Measurements from ENCODE around the gene PLSCR1.
"Not testable (repeated sequence)": the region's sequence is repeated elsewhere in the genome, so short reads cannot be mapped to it uniquely, and the experiment has no call there.

The PLSCR1 gene

GRCh38 chr3:146476094-146476740, 68.2 kb downstream of the PLSCR1 start:
- no peak overlapping the region for H3K4me3 ChIP-seq (ENCODE audit: control insufficient read depth in 1 of 7, extremely low read depth in 1 of 7, insufficient read depth in 4 of 7, low read depth in 2 of 7, low read length in 6 of 7)
- no peaks in the 10 kb centered on the region for H3K9me3 ChIP-seq (ENCODE audit: control extremely low read depth in 1 of 5, control insufficient read depth in 4 of 5, insufficient read depth in 2 of 5, low read depth in 1 of 5, low read length in 4 of 5)
- H3K27ac ChIP-seq (ENCODE audit: insufficient read depth in 1 of 2, low read depth in 1 of 2, low read length in 2 of 2, poor library complexity in 1 of 2, severe bottlenecking in 2 of 2): no peak overlapping the region
- CTCF ChIA-PET: no interaction called here
- H3K36me3 ChIP-seq (ENCODE audit: control insufficient read depth in 4 of 4, insufficient read depth in 4 of 4, low read length in 3 of 4): no peaks in the 10 kb centered on the region
- H3K27me3 ChIP-seq (replicated peaks in 2 of 5; ENCODE audit: control insufficient read depth in 4 of 5, insufficient read depth in 5 of 5, low read length in 4 of 5): no peaks in the 10 kb centered on the region
- 97% methylated on average over 6 of the region's 6 CpGs for WGBS (ENCODE audit: insufficient coverage)
- POLR2A ChIA-PET: no interaction called here
- no peak for DNase-seq
- no peaks in the 10 kb centered on the region for H3K4me1 ChIP-seq (ENCODE audit: control extremely low read depth in 1 of 4, control insufficient read depth in 4 of 4, insufficient read depth in 4 of 4, low read length in 3 of 4)

GRCh38 chr3:146474976-146475375, 69.4 kb downstream of the PLSCR1 start:
- H3K27me3 ChIP-seq (replicated peaks in 2 of 5; ENCODE audit: control insufficient read depth in 4 of 5, insufficient read depth in 5 of 5, low read length in 4 of 5); POLR2A ChIA-PET; H3K36me3 ChIP-seq (ENCODE audit: control insufficient read depth in 4 of 4, insufficient read depth in 4 of 4, low read length in 3 of 4); H3K4me3 ChIP-seq (ENCODE audit: control insufficient read depth in 1 of 7, extremely low read depth in 1 of 7, insufficient read depth in 4 of 7, low read depth in 2 of 7, low read length in 6 of 7); DNase-seq; H3K9me3 ChIP-seq (ENCODE audit: control extremely low read depth in 1 of 5, control insufficient read depth in 4 of 5, insufficient read depth in 2 of 5, low read depth in 1 of 5, low read length in 4 of 5); H3K4me1 ChIP-seq (ENCODE audit: control extremely low read depth in 1 of 4, control insufficient read depth in 4 of 4, insufficient read depth in 4 of 4, low read length in 3 of 4); H3K27ac ChIP-seq (ENCODE audit: insufficient read depth in 1 of 2, low read depth in 1 of 2, low read length in 2 of 2, poor library complexity in 1 of 2, severe bottlenecking in 2 of 2); CTCF ChIA-PET: not testable (repeated sequence)
- WGBS (ENCODE audit: insufficient coverage): 100% methylated on average over 1 of the region's 2 CpGs

GRCh38 chr3:146473726-146474125, 70.7 kb downstream of the PLSCR1 start:
- Histone ChIP-seq H3K4me3 (ENCODE audit: control insufficient read depth in 1 of 7, extremely low read depth in 1 of 7, insufficient read depth in 4 of 7, low read depth in 2 of 7, low read length in 6 of 7) (no peak overlapping the region), H3K27ac (ENCODE audit: insufficient read depth in 1 of 2, low read depth in 1 of 2, low read length in 2 of 2, poor library complexity in 1 of 2, severe bottlenecking in 2 of 2) (no peak overlapping the region), H3K36me3 (ENCODE audit: control insufficient read depth in 4 of 4, insufficient read depth in 4 of 4, low read length in 3 of 4) (no peaks in the 10 kb centered on the region), H3K4me1 (ENCODE audit: control extremely low read depth in 1 of 4, control insufficient read depth in 4 of 4, insufficient read depth in 4 of 4, low read length in 3 of 4) (peaks cover 2 to 14% (median 8%) of the 10 kb centered on the region in 4 experiments), H3K27me3 (replicated peaks in 2 of 5; ENCODE audit: control insufficient read depth in 4 of 5, insufficient read depth in 5 of 5, low read length in 4 of 5) (no peaks in the 10 kb centered on the region), H3K9me3 (ENCODE audit: control extremely low read depth in 1 of 5, control insufficient read depth in 4 of 5, insufficient read depth in 2 of 5, low read depth in 1 of 5, low read length in 4 of 5) (no peaks in the 10 kb centered on the region)
- CTCF ChIA-PET: interaction anchor here (0.6 kb wide), 1 partner anchor 359 kb away, joined by 3 read pairs; no protein-coding TSS in a partner anchor
- no peak for DNase-seq
- WGBS (ENCODE audit: insufficient coverage): 100% methylated on average over 2 of the region's 2 CpGs
- POLR2A ChIA-PET: no interaction called here

- WGBS (ENCODE audit: insufficient coverage): no CpG with 5 or more reads among the region's 1 CpG
- POLR2A ChIA-PET: no interaction called here
- DNase-seq: no peak
These were observed 71.8 kb downstream of the PLSCR1 start for GRCh38 chr3:146472611-146473010.

GRCh38 chr3:146471012-146471411, 73.4 kb downstream of the PLSCR1 start:
- no peak overlapping the region for H3K27ac ChIP-seq (ENCODE audit: insufficient read depth in 1 of 2, low read depth in 1 of 2, low read length in 2 of 2, poor library complexity in 1 of 2, severe bottlenecking in 2 of 2)
- ChIA-PET CTCF (no interaction called here), POLR2A (no interaction called here)
- no peaks in the 10 kb centered on the region for H3K9me3 ChIP-seq (ENCODE audit: control extremely low read depth in 1 of 5, control insufficient read depth in 4 of 5, insufficient read depth in 2 of 5, low read depth in 1 of 5, low read length in 4 of 5)
- WGBS (ENCODE audit: insufficient coverage): no CpG with 5 or more reads among the region's 1 CpG
- peaks cover 2 to 14% (median 8%) of the 10 kb centered on the region in 4 experiments for H3K4me1 ChIP-seq (ENCODE audit: control extremely low read depth in 1 of 4, control insufficient read depth in 4 of 4, insufficient read depth in 4 of 4, low read length in 3 of 4)
- H3K27me3 ChIP-seq (replicated peaks in 2 of 5; ENCODE audit: control insufficient read depth in 4 of 5, insufficient read depth in 5 of 5, low read length in 4 of 5): no peaks in the 10 kb centered on the region
- H3K36me3 ChIP-seq (ENCODE audit: control insufficient read depth in 4 of 4, insufficient read depth in 4 of 4, low read length in 3 of 4): no peaks in the 10 kb centered on the region
- no peak for DNase-seq
- no peak overlapping the region for H3K4me3 ChIP-seq (ENCODE audit: control insufficient read depth in 1 of 7, extremely low read depth in 1 of 7, insufficient read depth in 4 of 7, low read depth in 2 of 7, low read length in 6 of 7)

More at GRCh38 chr3:146472611-146473010, 71.8 kb downstream of the PLSCR1 start:
- H3K9me3 ChIP-seq (ENCODE audit: control extremely low read depth in 1 of 5, control insufficient read depth in 4 of 5, insufficient read depth in 2 of 5, low read depth in 1 of 5, low read length in 4 of 5): no peaks in the 10 kb centered on the region
- no peaks in the 10 kb centered on the region for H3K36me3 ChIP-seq (ENCODE audit: control insufficient read depth in 4 of 4, insufficient read depth in 4 of 4, low read length in 3 of 4)
- H3K4me1 ChIP-seq (ENCODE audit: control extremely low read depth in 1 of 4, control insufficient read depth in 4 of 4, insufficient read depth in 4 of 4, low read length in 3 of 4): peaks cover 2 to 14% (median 8%) of the 10 kb centered on the region in 4 experiments
- no peaks in the 10 kb centered on the region for H3K27me3 ChIP-seq (replicated peaks in 2 of 5; ENCODE audit: control insufficient read depth in 4 of 5, insufficient read depth in 5 of 5, low read length in 4 of 5)
- H3K27ac ChIP-seq (ENCODE audit: insufficient read depth in 1 of 2, low read depth in 1 of 2, low read length in 2 of 2, poor library complexity in 1 of 2, severe bottlenecking in 2 of 2): no peak overlapping the region
- no peak overlapping the region for H3K4me3 ChIP-seq (ENCODE audit: control insufficient read depth in 1 of 7, extremely low read depth in 1 of 7, insufficient read depth in 4 of 7, low read depth in 2 of 7, low read length in 6 of 7)
- CTCF ChIA-PET: interaction anchor here (1.3 kb wide), 1 partner anchor 19 kb away, joined by 3 read pairs; no protein-coding TSS in a partner anchor

GRCh38 chr3:146470425-146470990, 73.9 kb downstream of the PLSCR1 start:
- POLR2A ChIA-PET: no interaction called here
- no peaks in the 10 kb centered on the region for H3K36me3 ChIP-seq (ENCODE audit: control insufficient read depth in 4 of 4, insufficient read depth in 4 of 4, low read length in 3 of 4)
- H3K4me1 ChIP-seq (ENCODE audit: control extremely low read depth in 1 of 4, control insufficient read depth in 4 of 4, insufficient read depth in 4 of 4, low read length in 3 of 4): peaks cover 2 to 14% (median 8%) of the 10 kb centered on the region in 4 experiments
- WGBS (ENCODE audit: insufficient coverage): 95% methylated on average over 4 of the region's 9 CpGs
- no peak for DNase-seq
- H3K27ac ChIP-seq (ENCODE audit: insufficient read depth in 1 of 2, low read depth in 1 of 2, low read length in 2 of 2, poor library complexity in 1 of 2, severe bottlenecking in 2 of 2): no peak overlapping the region
- no peaks in the 10 kb centered on the region for H3K9me3 ChIP-seq (ENCODE audit: control extremely low read depth in 1 of 5, control insufficient read depth in 4 of 5, insufficient read depth in 2 of 5, low read depth in 1 of 5, low read length in 4 of 5)
- H3K27me3 ChIP-seq (replicated peaks in 2 of 5; ENCODE audit: control insufficient read depth in 4 of 5, insufficient read depth in 5 of 5, low read length in 4 of 5): no peaks in the 10 kb centered on the region
- CTCF ChIA-PET: no interaction called here
- H3K4me3 ChIP-seq (ENCODE audit: control insufficient read depth in 1 of 7, extremely low read depth in 1 of 7, insufficient read depth in 4 of 7, low read depth in 2 of 7, low read length in 6 of 7): no peak overlapping the region
